GM15510 (cell line): ENCODE measurements around the gene ZNF408.

ENCODE experiments used
- POLR2A ChIP-seq: IDR thresholded peaks from 3 replicates; pipeline ENCODE4 v1.6.1; 2011; ENCODE audit warnings: borderline replicate concordance; ENCODE audit not compliant: insufficient read length; ENCODE audit errors: extremely low read depth

ZNF408 gene

GRCh38 chr11:46672381-46672839, 28.4 kb upstream of the ZNF408 start:
- TF ChIP-seq POLR2A, result no peak

GRCh38 chr11:46673713-46674462, 26.9 kb upstream of the ZNF408 start:
- TF ChIP-seq POLR2A, result no peak

- TF ChIP-seq POLR2A, result no peak
These were observed 26.2 kb upstream of the ZNF408 start for GRCh38 chr11:46674463-46675287.

DNA sequence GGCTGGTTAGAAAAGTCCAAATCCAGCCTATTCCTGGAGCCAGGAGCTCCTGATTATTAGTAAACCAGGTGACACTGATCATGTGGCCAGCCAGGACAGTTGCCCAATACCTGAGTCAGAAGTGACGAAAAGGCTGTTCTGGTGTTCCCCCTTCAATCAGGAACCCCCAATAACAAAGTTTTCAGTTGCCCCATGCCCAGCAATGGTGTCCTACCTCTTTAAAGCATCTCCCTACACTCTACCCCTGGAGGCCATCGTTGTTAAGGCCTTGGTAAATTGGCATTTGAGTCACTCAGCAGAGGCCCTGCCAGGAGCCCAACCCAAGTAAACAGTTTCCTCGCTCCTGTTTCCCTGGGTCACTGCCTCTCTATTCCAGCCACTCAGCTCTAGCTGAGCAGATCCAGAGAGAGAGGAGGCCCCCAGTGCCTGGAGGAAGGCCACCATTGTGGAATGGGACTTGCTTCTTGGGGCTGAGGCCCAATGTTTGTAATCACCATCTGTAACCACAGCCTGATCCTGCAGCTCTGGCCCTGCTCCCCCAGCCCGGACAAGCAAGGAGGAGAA, 25.5 kb upstream of the ZNF408 start:
- TF ChIP-seq POLR2A, result no peak

DNA sequence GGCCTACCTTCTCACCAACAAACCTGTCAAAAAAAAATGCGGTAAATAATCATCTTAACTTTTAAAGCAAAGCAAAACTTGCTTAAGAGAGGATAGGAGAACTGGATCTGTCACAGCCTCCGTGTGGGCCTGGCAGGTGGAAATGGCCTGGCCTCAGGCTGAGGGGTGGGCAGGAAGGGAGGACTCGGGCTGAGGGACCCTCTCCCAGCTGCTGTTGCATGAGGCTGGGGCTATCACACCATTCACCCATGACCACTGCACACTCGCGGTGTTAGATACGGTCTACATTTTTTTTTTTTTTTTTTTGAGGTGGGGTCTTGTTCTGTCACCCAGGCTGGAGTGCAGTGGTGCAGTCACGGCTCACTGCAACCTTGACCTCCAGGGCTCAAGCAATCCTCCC, 24.9 kb upstream of the ZNF408 start:
- TF ChIP-seq POLR2A, result no peak

GRCh38 chr11:46676436-46677158, 24.2 kb upstream of the ZNF408 start:
- TF ChIP-seq POLR2A, result no peak

DNA sequence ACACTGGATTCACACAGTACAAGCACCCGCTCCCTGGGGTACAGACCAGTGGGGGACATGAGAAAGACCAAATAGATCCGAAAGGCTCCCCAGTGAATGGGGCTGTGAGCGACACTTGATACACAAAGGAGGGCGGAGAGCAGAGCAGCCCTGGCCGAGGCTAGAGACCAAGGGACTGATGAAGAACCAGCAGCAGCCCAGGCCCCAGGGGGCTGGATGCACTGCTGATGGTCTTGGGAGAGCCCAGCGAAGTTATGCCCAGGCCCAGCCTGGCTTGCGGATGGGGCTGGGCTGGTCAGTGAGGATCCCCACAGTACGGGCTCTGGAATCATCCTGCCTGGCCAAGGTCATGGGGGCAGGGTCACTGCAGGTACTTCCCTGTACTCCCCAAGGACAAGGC, 23.7 kb upstream of the ZNF408 start:
- no peak for TF ChIP-seq POLR2A

GRCh38 chr11:46677991-46678740, 22.7 kb upstream of the ZNF408 start:
- TF ChIP-seq POLR2A, result no peak

- no peak for TF ChIP-seq POLR2A
These were observed 22.1 kb upstream of the ZNF408 start for GRCh38 chr11:46678741-46679130.

GRCh38 chr11:46679241-46680163, 21.3 kb upstream of the ZNF408 start:
- no peak for TF ChIP-seq POLR2A

GRCh38 chr11:46680164-46680760, 20.6 kb upstream of the ZNF408 start:
- TF ChIP-seq POLR2A, result no peak

- no peak for TF ChIP-seq POLR2A
These were observed 20.0 kb upstream of the ZNF408 start for GRCh38 chr11:46680815-46681214.

- no peak for TF ChIP-seq POLR2A
These were observed 19.0 kb upstream of the ZNF408 start for GRCh38 chr11:46681814-46682213.
